Cardiac fibroblast (primary cell): ENCODE results near the gene TM4SF4.
A peak's percentile ranks its signal among the peaks of the same experiment; 100 is the strongest.

Source experiments
- DNase-seq, 2 donors: peaks; one replicate each; pipeline versions ENCODE4 v3.0.0 to v3.0.0-alpha.2; 2010; ENCODE audit warnings: low read depth in 2 of 2
- H3K4me3 ChIP-seq, 2 donors: replicated peaks in 1 of 2; 1 replicate in 1 of 2; 2 replicates in 1 of 2; pipeline ENCODE4 v1.5.1; 2011; ENCODE audit warnings: low read depth in 2 of 2, low read length in 2 of 2, mild to moderate bottlenecking in 2 of 2, moderate library complexity in 1 of 2
- CTCF ChIP-seq: IDR thresholded peaks from one replicate; pipeline ENCODE4 v1.5.1; 2011; ENCODE audit warnings: low read depth, mild to moderate bottlenecking, low read length, inconsistent platforms

The TM4SF4 gene

GRCh38 chr3:149506965-149507364 lies 32.5 kb downstream of the TM4SF4 start:
- no peak overlapping the region for H3K4me3 ChIP-seq
- no peak for DNase-seq
- TF ChIP-seq CTCF = no peak

DNA sequence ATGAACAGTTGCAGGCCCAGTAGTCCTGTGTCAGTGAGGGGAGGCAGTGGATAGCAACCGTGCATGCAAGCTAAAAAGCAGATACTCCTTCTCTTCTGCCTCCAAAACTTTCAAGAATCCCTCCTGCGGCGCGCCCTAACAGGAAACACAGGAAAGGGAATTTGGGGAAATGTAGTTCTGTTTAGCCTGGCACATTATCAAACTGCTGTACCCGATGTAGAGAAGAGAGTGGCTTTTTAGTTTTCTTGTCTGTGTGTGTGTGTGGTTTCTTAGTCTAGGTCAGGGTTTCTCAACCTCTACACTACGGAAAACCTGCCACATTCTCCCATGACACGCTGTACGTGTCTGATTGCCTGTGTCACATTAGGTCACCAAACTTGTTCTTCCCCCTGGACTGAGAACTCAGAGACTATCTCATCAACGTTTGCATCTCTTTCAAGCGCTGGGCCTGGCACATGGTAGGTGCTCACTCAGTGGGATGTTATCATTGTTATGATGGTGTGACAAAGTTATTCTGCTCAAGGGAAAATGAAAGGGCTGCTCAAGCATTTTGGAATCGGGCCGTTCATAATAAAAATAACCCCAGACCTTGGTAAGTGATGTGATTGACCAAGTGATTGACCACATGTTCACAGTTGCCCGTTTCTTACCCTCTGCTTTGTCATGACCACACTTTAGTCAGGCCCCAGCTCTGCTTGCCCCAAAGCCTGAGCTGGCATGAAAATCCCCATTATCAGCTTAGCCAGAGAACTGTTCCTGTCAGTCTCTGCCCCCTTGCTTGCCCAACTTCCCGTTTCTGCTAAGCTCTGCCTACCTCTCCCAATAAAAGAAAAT lies 33.2 kb downstream of the TM4SF4 start:
- H3K4me3 ChIP-seq = no peak overlapping the region
- no peak for TF ChIP-seq CTCF
- DNase-seq = peak; percentile 54 to 71

GRCh38 chr3:149509526-149509925 lies 35.0 kb downstream of the TM4SF4 start:
- no peak for TF ChIP-seq CTCF
- DNase-seq = no peak
- H3K4me3 ChIP-seq = no peak overlapping the region

GRCh38 chr3:149510480-149510879 lies 36.0 kb downstream of the TM4SF4 start:
- no peak for DNase-seq
- no peak for TF ChIP-seq CTCF
- no peak overlapping the region for H3K4me3 ChIP-seq

- no peak overlapping the region for H3K4me3 ChIP-seq
- DNase-seq = no peak
- TF ChIP-seq CTCF = no peak
These were observed 36.6 kb downstream of the TM4SF4 start for GRCh38 chr3:149511040-149511626.

DNA sequence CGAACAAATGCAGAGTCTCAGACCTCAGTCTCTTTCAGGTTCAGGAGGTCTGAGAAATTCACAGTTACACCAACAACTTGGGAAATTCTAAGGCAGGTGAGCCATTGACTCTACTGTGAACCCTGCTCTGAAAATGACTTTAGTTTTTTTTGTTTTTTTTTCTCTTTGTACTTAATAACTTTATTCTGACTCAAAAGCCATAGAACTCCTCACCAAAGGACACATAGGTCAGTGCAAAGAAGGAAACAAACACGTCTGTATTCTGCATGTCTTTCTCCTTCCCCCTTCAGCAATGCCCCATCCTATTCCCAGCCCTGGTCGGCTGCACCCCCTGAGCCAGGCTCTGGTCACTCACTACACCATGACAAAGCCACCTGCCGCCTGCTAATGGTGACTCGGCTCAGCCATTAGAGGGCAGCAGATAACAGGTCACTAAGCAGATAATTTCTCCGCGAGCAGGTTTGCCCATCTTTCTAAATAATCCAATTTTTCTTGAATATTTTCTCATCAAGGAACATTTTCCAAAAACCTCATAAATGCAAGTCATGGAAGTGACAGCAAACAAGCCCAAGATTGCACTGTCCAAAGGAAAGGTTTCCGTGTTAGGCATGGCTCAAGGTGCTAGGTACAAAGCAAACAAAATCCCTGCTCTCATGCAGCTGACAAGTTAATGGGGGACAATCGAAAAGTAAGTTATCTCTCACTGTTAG lies 37.7 kb downstream of the TM4SF4 start:
- DNase-seq = peak; percentile 75 to 78
- H3K4me3 ChIP-seq = no peak overlapping the region
- TF ChIP-seq CTCF = peak; percentile 78
